KMS-11 (cell line): Measurements from ENCODE around the gene GNLY.

Experiments used
- H2AFZ ChIP-seq: fragments of 200-600 bp; sonication (generic); 2 replicates; pipeline ENCODE4 v1.6.1; 2016; ENCODE audit warnings: antibody characterized with exemption, mixed run types, low read depth
- H3K27ac ChIP-seq: fragments of 200-600 bp; sonication (generic); 2 replicates; pipeline ENCODE4 v1.6.1; 2016; ENCODE audit warnings: mild to moderate bottlenecking, mixed run types
- H3K27me3 ChIP-seq: fragments of 200-600 bp; sonication (generic); 2 replicates; pipeline ENCODE4 v1.6.1; 2017; ENCODE audit warnings: mild to moderate bottlenecking, low read depth, mixed run types, moderate library complexity; ENCODE audit not compliant: insufficient read depth
- H3K36me3 ChIP-seq: fragments of 200-600 bp; sonication (generic); 2 replicates; pipeline ENCODE4 v1.6.1; 2017; ENCODE audit warnings: mild to moderate bottlenecking, mixed run types; ENCODE audit not compliant: insufficient read depth
- H3K4me1 ChIP-seq: fragments of 200-600 bp; sonication (generic); 2 replicates; pipeline ENCODE4 v1.6.1; 2016; ENCODE audit warnings: mild to moderate bottlenecking, low read depth, mixed run types; ENCODE audit not compliant: poor library complexity, severe bottlenecking
- H3K4me2 ChIP-seq: fragments of 200-600 bp; sonication (generic); 2 replicates; pipeline ENCODE4 v1.7.0; 2016; ENCODE audit warnings: mild to moderate bottlenecking, mixed run types
- H3K4me3 ChIP-seq: fragments of 200-600 bp; sonication (generic); IDR thresholded peaks from 2 replicates; pipeline ENCODE4 v1.6.1; 2017; ENCODE audit warnings: low read depth, low read length, mixed read lengths; ENCODE audit not compliant: insufficient read depth
- H3K79me2 ChIP-seq: fragments of 200-600 bp; sonication (generic); 2 replicates; pipeline ENCODE4 v1.6.1; 2016; ENCODE audit warnings: low read depth, mixed run types; ENCODE audit not compliant: insufficient read depth
- H3K9ac ChIP-seq: fragments of 200-600 bp; sonication (generic); 2 replicates; pipeline ENCODE4 v1.6.1; 2016; ENCODE audit warnings: mild to moderate bottlenecking, mixed run types
- H4K20me1 ChIP-seq: fragments of 200-600 bp; sonication (generic); 2 replicates; pipeline ENCODE4 v1.6.1; 2016; ENCODE audit warnings: mild to moderate bottlenecking, mixed run types; ENCODE audit not compliant: insufficient read depth
- TF ChIP-seq, protein P1 (sequence below): fragments of 200-600 bp; sonication (generic); conservative IDR thresholded peaks from 2 replicates; pipeline ENCODE4 v1.6.1; 2017; ENCODE audit warnings: low read depth, mild to moderate bottlenecking, antibody characterized with exemption, low read length, moderate library complexity, mixed read lengths

The GNLY gene

DNA sequence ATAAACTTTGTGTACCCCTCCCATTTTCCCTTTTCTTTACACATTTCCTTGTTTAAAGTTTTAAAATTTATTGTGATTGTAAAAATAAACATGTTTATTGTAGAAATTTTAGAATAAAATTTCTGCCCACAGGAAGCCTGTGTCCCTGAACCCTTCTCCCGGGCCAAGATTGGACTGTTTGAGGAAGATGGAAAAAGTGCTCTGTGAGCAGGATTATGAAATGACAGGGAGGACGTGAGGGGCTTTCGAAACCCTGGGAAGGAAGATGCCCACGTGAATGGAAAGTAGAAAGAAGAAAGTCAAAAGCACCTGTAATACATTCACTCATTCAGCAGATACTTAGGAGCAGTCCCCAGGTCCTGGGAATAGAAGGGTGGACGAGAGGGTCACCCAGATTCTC is 34.2 kb downstream of the GNLY start:
- H2AFZ ChIP-seq = no peak overlapping the region
- H4K20me1 ChIP-seq = no peaks in the 10 kb centered on the region
- no peak overlapping the region for H3K27ac ChIP-seq
- H3K36me3 ChIP-seq = no peaks in the 10 kb centered on the region
- no peaks in the 10 kb centered on the region for H3K79me2 ChIP-seq
- no peak overlapping the region for H3K4me3 ChIP-seq
- H3K27me3 ChIP-seq = no peaks in the 10 kb centered on the region; the same call in 1 of the 2 replicates
- no peak overlapping the region for H3K4me2 ChIP-seq
- no peak overlapping the region for H3K9ac ChIP-seq
- H3K4me1 ChIP-seq = no peaks in the 10 kb centered on the region
- TF ChIP-seq, protein P1, sequence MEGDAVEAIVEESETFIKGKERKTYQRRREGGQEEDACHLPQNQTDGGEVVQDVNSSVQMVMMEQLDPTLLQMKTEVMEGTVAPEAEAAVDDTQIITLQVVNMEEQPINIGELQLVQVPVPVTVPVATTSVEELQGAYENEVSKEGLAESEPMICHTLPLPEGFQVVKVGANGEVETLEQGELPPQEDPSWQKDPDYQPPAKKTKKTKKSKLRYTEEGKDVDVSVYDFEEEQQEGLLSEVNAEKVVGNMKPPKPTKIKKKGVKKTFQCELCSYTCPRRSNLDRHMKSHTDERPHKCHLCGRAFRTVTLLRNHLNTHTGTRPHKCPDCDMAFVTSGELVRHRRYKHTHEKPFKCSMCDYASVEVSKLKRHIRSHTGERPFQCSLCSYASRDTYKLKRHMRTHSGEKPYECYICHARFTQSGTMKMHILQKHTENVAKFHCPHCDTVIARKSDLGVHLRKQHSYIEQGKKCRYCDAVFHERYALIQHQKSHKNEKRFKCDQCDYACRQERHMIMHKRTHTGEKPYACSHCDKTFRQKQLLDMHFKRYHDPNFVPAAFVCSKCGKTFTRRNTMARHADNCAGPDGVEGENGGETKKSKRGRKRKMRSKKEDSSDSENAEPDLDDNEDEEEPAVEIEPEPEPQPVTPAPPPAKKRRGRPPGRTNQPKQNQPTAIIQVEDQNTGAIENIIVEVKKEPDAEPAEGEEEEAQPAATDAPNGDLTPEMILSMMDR = no peak

DNA sequence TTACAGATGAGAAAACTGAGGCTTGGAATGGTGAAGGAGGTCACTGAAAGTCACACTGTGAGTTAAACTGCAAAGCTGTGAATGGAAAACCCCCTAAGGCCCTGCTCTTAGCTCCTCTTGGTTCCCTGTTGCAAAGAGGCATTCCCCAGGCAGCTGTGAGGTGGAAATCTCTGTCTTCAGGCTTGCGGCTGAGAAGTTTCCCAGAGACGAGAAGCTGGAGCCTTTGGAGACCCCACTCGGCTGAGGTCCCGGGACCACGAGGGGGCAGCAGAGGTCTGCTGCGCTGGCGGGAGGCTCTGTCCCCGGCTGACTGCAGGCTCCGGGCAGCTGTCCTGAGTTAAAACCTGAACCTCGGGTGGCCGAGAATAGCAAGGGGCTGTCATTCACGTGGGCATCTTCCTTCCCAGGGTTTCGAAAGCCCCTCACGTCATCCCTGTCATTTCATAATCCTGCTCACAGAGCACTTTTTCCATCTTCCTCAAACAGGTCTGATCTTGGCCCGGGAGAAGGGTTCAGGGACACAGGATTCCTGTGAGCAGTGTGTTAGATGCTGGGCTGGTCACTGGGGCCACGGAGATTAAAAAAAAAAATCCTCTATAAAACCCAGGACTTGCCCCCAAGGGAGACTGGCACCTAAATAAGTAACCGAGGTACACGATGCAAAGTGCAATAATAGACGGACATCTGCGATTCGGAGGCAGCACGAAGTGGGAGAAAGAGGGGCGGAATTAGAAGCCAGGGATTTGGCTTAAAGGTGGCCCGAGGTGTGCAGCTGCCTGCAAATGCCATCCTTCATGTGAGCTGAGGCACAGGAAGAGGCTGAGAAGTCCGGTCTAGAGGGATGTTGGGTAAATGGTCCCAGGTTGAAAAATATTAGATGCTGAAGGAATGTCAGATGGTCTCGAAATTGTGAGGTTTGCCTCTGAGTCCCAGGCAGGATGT is 35.0 kb downstream of the GNLY start:
- Histone ChIP-seq H3K79me2 (no peaks in the 10 kb centered on the region), H3K4me2 (no peak overlapping the region; the same call in 1 of the 2 replicates), H4K20me1 (no peaks in the 10 kb centered on the region), H3K27ac (no peak overlapping the region), H3K9ac (no peak overlapping the region), H2AFZ (peak overlapping the region; percentile 50), H3K36me3 (no peaks in the 10 kb centered on the region), H3K4me3 (no peak overlapping the region), H3K4me1 (no peaks in the 10 kb centered on the region), H3K27me3 (no peaks in the 10 kb centered on the region)
- TF ChIP-seq, protein P1 = peak; percentile 95

DNA sequence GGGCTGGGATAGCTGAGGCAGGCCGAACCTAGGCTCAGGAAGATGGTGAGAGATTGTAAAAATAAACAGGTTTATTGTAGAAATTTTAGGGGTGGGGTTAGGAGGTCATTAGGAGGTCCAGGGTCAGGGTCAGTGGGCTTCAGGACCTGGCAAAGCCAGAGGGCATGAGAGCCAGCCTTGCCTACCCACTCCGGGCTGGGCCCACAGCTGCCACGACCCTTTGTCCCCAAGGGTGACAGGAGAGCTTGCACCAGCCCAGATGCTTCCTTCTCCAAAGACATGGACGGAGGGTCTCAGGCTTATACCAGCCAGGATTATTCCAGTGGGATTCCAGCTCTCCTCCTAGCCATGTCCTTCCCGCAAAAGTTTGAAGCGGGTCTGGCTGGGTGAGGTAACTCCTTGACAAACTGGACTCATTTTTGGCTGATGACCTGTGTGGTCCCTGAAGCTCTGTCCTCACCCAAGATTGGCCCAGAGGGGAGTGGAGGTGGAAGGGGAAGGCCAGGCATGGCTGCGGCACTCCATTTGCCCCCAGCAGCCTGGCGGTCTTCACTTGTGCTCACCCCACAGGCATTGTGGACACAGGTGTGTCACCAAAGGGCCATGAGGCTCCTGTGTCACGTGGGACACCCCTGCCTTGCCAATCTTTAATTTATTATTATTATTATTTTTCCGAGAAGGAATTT is 35.8 kb downstream of the GNLY start:
- TF ChIP-seq, protein P1 = no peak
- Histone ChIP-seq H3K4me2 (no peak overlapping the region), H3K27me3 (no peaks in the 10 kb centered on the region), H3K9ac (no peak overlapping the region), H3K79me2 (no peaks in the 10 kb centered on the region), H2AFZ (no peak overlapping the region), H3K4me3 (no peak overlapping the region), H3K36me3 (no peaks in the 10 kb centered on the region), H3K27ac (no peak overlapping the region), H3K4me1 (no peaks in the 10 kb centered on the region), H4K20me1 (no peaks in the 10 kb centered on the region)

DNA sequence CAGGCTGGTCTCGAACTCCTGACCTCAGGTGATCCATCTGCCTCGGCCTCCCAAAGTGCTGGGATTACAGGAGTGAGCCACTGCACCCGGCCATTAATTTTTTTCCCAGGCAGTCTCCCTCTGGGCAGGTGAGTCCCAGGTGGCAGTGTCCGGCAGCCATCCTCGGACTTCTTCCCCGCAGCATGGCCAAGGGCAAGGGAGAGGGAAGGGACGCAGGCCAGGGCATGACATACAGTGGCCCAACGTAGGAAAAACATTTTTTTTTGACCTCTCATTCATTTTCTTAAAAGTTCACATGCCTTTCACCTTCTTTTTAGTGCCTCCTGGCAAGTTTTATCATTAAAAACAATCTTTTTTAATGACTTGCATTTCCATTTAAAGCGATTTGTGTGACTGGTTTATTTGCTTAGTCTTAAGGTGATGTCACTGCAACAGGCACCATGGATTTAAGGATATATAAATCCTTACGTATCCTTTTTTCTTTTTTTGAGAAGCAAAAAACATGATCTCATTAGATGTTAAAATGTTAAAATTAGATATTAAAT is 36.6 kb downstream of the GNLY start:
- Histone ChIP-seq H3K27me3 (no peaks in the 10 kb centered on the region; the same call in 1 of the 2 replicates), H3K9ac (no peak overlapping the region), H3K36me3 (no peaks in the 10 kb centered on the region), H3K27ac (no peak overlapping the region), H3K4me2 (no peak overlapping the region), H3K4me1 (no peaks in the 10 kb centered on the region), H2AFZ (no peak overlapping the region), H4K20me1 (no peaks in the 10 kb centered on the region), H3K79me2 (no peaks in the 10 kb centered on the region), H3K4me3 (no peak overlapping the region)
- TF ChIP-seq, protein P1 = no peak
